DOHH2 (cell line): Measurements from ENCODE around the gene PRAC1.

Experiments used
- H3F3A ChIP-seq: fragments of 200-600 bp; sonication (generic), shearing (Covaris generic); 2 replicates; pipeline ENCODE4 v1.6.0; 2016; ENCODE audit warnings: antibody characterized with exemption, mild to moderate bottlenecking; ENCODE audit not compliant: control insufficient read depth, insufficient read depth
- H3K27ac ChIP-seq: fragments of 200-600 bp; sonication (generic); 2 replicates; pipeline ENCODE4 v1.5.1; 2014; ENCODE audit warnings: low read depth, mild to moderate bottlenecking, low read length, moderate library complexity
- H3K27me3 ChIP-seq: fragments of 200-600 bp; sonication (generic); 2 replicates; pipeline ENCODE4 v1.6.1; 2014; ENCODE audit warnings: mild to moderate bottlenecking, low read length, mixed read lengths; ENCODE audit not compliant: control insufficient read depth
- H3K36me3 ChIP-seq: fragments of 200-600 bp; sonication (generic); 2 replicates; pipeline ENCODE4 v1.6.1; 2014; ENCODE audit warnings: mild to moderate bottlenecking, low read length, moderate library complexity, mixed read lengths; ENCODE audit not compliant: control insufficient read depth
- H3K4me1 ChIP-seq: fragments of 200-600 bp; sonication (generic); 2 replicates; pipeline ENCODE4 v1.6.1; 2014; ENCODE audit warnings: mild to moderate bottlenecking, low read length, mixed read lengths; ENCODE audit not compliant: control insufficient read depth
- H3K4me2 ChIP-seq: fragments of 200-600 bp; sonication (generic); 2 replicates; pipeline ENCODE4 v1.6.0; 2014; ENCODE audit warnings: mild to moderate bottlenecking, low read length, moderate library complexity
- H3K4me3 ChIP-seq: fragments of 200-600 bp; sonication (generic); 2 replicates; pipeline ENCODE4 v1.5.1; 2014; ENCODE audit warnings: mild to moderate bottlenecking, low read length, mixed read lengths
- H3K79me2 ChIP-seq: fragments of 200-600 bp; sonication (generic); 2 replicates; pipeline ENCODE4 v1.6.1; 2014; ENCODE audit warnings: mild to moderate bottlenecking, low read length, mixed read lengths; ENCODE audit not compliant: control insufficient read depth
- H3K9me2 ChIP-seq: fragments of 200-600 bp; sonication (generic); replicated peaks from 2 replicates; pipeline ENCODE4 v1.6.1; 2014; ENCODE audit warnings: mild to moderate bottlenecking, low read length, mixed read lengths; ENCODE audit not compliant: control insufficient read depth
- H3K9me3 ChIP-seq: fragments of 200-600 bp; sonication (generic); 2 replicates; pipeline ENCODE4 v1.6.1; 2014; ENCODE audit warnings: antibody characterized with exemption, low read length, mixed read lengths; ENCODE audit not compliant: control insufficient read depth, insufficient read depth
- H4K20me1 ChIP-seq: fragments of 200-600 bp; sonication (generic); 2 replicates; pipeline ENCODE4 v1.6.0; 2014; ENCODE audit warnings: low read depth, mild to moderate bottlenecking, antibody characterized with exemption, low read length, moderate library complexity; ENCODE audit not compliant: control insufficient read depth, insufficient read depth
- EZH2phosphoT487 ChIP-seq: fragments of 200-600 bp; sonication (generic); IDR thresholded peaks from 2 replicates; pipeline ENCODE4 v1.6.1; 2017; ENCODE audit warnings: borderline replicate concordance, mild to moderate bottlenecking, antibody characterized with exemption, low read length, moderate library complexity, mixed read lengths
- TF ChIP-seq, protein P1 (sequence below): fragments of 200-600 bp; sonication (generic); IDR thresholded peaks from one replicate; pipeline ENCODE4 v1.5.1; 2014; ENCODE audit warnings: antibody characterized with exemption, mild to moderate bottlenecking, low read depth, low read length; ENCODE audit not compliant: poor library complexity, severe bottlenecking

The PRAC1 gene

DNA sequence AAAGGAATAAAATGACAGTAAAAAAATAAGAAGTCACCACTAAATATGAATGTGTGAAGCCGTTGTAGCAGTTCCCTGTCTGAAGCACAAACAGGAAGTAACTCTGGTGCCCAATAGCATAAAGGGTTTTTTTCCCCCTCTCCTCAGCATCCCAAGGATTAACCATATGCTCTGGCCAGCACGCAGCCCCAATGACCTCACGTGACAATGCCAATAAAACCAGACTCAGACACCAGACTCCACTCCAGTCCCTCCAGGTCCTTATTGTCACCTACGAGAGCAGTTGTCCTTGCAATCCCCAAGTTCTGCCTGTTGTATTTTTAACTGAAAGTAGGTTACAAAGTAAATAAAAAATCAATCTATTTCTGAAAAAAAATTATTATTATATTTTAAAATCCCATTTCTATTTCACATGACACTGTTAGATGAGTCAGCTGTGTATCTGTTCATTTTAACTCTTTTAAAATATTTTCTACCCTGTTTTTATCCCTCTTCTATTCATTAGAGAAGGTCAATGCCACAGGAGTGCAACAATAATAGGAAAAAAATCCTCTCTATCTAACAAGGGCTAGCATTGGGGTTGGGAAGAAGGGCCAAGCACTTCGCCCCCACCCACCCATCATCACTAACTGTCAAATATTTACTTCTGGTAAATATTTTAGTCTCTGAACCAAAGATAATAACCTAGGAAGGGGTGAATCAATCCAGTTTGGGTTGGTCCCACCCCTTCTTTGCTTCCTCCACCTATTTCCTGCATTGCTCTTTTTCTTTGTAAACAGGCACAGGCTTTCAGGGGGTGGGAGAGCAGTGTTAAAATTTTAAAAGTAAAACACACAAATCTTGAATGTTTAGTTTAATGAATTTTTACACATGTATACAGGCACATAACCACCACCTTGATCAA lies 6.6 kb downstream of the PRAC1 start:
- Histone ChIP-seq H3K4me1 (no peaks in the 10 kb centered on the region), H3K9me3 (no peaks in the 10 kb centered on the region), H3K36me3 (no peaks in the 10 kb centered on the region), H3K27me3 (peaks cover 10% of the 10 kb centered on the region), H4K20me1 (no peaks in the 10 kb centered on the region), H3K27ac (no peak overlapping the region), H3K4me2 (no peak overlapping the region), H3F3A (no peaks in the 10 kb centered on the region), H3K4me3 (no peak overlapping the region), H3K9me2 (no peaks in the 10 kb centered on the region), H3K79me2 (no peaks in the 10 kb centered on the region)
- TF ChIP-seq EZH2phosphoT487, result no peak
- TF ChIP-seq, protein P1, sequence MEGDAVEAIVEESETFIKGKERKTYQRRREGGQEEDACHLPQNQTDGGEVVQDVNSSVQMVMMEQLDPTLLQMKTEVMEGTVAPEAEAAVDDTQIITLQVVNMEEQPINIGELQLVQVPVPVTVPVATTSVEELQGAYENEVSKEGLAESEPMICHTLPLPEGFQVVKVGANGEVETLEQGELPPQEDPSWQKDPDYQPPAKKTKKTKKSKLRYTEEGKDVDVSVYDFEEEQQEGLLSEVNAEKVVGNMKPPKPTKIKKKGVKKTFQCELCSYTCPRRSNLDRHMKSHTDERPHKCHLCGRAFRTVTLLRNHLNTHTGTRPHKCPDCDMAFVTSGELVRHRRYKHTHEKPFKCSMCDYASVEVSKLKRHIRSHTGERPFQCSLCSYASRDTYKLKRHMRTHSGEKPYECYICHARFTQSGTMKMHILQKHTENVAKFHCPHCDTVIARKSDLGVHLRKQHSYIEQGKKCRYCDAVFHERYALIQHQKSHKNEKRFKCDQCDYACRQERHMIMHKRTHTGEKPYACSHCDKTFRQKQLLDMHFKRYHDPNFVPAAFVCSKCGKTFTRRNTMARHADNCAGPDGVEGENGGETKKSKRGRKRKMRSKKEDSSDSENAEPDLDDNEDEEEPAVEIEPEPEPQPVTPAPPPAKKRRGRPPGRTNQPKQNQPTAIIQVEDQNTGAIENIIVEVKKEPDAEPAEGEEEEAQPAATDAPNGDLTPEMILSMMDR, result no peak

DNA sequence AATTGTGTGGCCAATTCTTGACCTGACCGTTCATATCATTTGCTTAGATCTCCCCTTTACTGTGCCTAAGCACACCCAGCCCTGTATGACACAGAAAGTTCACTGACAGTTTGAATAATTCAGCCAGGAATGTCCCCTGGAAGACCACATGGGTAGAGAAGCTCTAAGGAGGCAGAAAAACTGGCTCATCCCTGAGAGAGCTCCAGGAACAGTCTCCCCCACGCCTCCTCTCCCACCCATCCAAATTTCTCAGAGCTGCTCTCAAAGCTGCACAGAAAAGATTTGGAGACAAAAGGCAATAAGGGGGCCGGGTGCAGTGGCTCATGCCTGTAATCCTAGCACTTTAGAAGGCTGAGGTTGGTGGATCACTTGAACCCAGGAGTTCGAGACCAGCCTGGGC lies 11.2 kb downstream of the PRAC1 start:
- Histone ChIP-seq H3K27me3 (peaks cover 28% of the 10 kb centered on the region), H3K9me2 (no peaks in the 10 kb centered on the region), H3K4me3 (no peak overlapping the region), H3K9me3 (no peaks in the 10 kb centered on the region), H3F3A (no peaks in the 10 kb centered on the region), H3K4me1 (no peaks in the 10 kb centered on the region), H3K27ac (no peak overlapping the region), H4K20me1 (no peaks in the 10 kb centered on the region), H3K36me3 (no peaks in the 10 kb centered on the region), H3K79me2 (no peaks in the 10 kb centered on the region), H3K4me2 (no peak overlapping the region)
- TF ChIP-seq, protein P1, result no peak
- TF ChIP-seq EZH2phosphoT487, result no peak

DNA sequence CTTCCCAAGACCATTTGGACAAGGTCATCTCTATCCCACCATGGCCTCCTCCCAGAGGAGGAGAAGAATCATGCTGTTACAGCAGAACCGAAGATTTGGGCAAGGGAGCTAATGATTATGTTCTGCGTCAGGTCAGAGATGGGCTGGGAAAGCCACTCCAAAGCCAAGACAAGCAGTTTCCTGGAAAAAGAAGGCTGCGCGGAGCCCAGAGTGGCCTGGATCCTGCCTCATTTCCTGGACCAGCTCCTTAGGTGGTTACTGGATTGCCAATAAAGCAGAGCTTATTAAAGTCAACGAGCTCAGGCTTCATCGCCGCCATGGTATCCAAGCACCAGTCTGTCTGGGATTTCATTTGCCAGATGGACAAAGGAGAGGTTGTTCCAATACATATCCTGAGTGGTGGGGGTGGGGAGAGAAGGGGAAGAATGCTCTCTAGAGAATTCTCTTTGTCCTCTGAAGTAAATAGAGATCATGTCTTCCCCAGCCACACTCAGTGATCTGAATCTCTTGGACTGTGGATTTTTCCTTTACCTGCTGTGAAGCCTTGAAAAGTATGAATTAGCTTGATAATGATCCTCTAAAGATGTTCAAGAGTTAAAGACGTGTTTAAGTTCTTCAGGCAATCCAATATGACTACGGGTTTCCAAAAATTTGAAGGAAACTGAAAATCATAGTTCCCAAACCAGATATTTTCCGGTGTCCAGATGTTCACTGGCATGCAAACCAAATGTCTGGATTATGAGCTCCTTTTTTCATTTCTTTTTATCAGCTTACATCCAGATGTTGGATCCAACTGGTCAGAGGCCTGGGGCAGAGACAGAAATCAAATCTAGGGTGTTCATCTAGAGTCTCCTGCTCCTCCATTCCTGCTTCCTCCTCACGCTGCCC lies 17.7 kb downstream of the PRAC1 start:
- H3K79me2 ChIP-seq, result no peaks in the 10 kb centered on the region
- H3K36me3 ChIP-seq, result no peaks in the 10 kb centered on the region
- TF ChIP-seq EZH2phosphoT487, result no peak
- TF ChIP-seq, protein P1, result no peak
- H3K27ac ChIP-seq, result no peak overlapping the region
- H3K4me3 ChIP-seq, result no peak overlapping the region
- H3K9me2 ChIP-seq, result no peaks in the 10 kb centered on the region
- no peaks in the 10 kb centered on the region for H3K4me1 ChIP-seq
- H3F3A ChIP-seq, result no peaks in the 10 kb centered on the region
- no peak overlapping the region for H3K4me2 ChIP-seq
- no peaks in the 10 kb centered on the region for H3K9me3 ChIP-seq
- H4K20me1 ChIP-seq, result no peaks in the 10 kb centered on the region
- H3K27me3 ChIP-seq, result peaks cover 35% of the 10 kb centered on the region
